Lung (tissue), 12 donors: ENCODE results near the gene ZBTB32. TPM values are rescaled to one million over a fixed set of nuclear protein-coding genes. Genes with fewer than 3 reads are reported as not detected.

Experiments
- ATAC-seq: fragments of 200-7000 bp; cut with Tn5 transposase; one replicate; pipeline ENCODE4 v1.9.1; 2020; ENCODE audit warnings: moderate number of reproducible peaks; ENCODE audit not compliant: insufficient read depth, low FRiP score
- DNase-seq, 3 donors: peaks; one replicate each; pipeline ENCODE4 v3.0.0-alpha.2; 2013 to 2017
- H3K27ac ChIP-seq, 2 donors: one replicate each; pipeline ENCODE4 v1.5.1; 2013; ENCODE audit warnings: mild to moderate bottlenecking in 2 of 2, moderate library complexity in 2 of 2, control low read depth in 1 of 2, inconsistent platforms in 1 of 2, low read depth in 1 of 2, low read length in 1 of 2
- H3K27me3 ChIP-seq, 3 donors: one replicate each; pipeline ENCODE4 v1.5.1; 2013; ENCODE audit warnings: low read length in 2 of 3; ENCODE audit not compliant: control insufficient read depth in 3 of 3, insufficient read depth in 3 of 3
- H3K36me3 ChIP-seq, 4 donors: one replicate each; pipeline ENCODE4 v1.5.1; 2013; ENCODE audit warnings: low read length in 4 of 4, mild to moderate bottlenecking in 1 of 4, moderate library complexity in 1 of 4; ENCODE audit not compliant: control insufficient read depth in 4 of 4, insufficient read depth in 4 of 4
- H3K4me1 ChIP-seq, 5 donors: one replicate each; pipeline ENCODE4 v1.5.1; 2013; ENCODE audit warnings: low read length in 5 of 5, mild to moderate bottlenecking in 2 of 5, moderate library complexity in 1 of 5; ENCODE audit not compliant: control insufficient read depth in 5 of 5, insufficient read depth in 5 of 5
- H3K4me3 ChIP-seq: one replicate; pipeline ENCODE4 v1.5.1; 2013; ENCODE audit warnings: mild to moderate bottlenecking, control low read depth, moderate library complexity
- H3K9ac ChIP-seq, 2 donors: one replicate each; pipeline ENCODE4 v1.5.1; 2013; ENCODE audit warnings: low read length in 2 of 2, control low read depth in 1 of 2; ENCODE audit not compliant: insufficient read depth in 1 of 2
- H3K9me3 ChIP-seq, 4 donors: one replicate each; pipeline ENCODE4 v1.5.1; 2013; ENCODE audit warnings: low read length in 3 of 4, mild to moderate bottlenecking in 1 of 4, moderate library complexity in 1 of 4; ENCODE audit not compliant: control insufficient read depth in 4 of 4, insufficient read depth in 3 of 4
- WGBS, 2 donors: extraction: QIAGEN DNeasy Blood & Tissue Kit; methylation state at CpG; one replicate each; pipeline ENCODE4 v1.1.7; 2013; 5-methylcytosine and 5-hydroxymethylcytosine counted together
- polyA plus RNA-seq, 2 donors: library from polyadenylated mRNA; stranded (reverse); fragments of 200-250 nt; gene quantifications; one replicate each; pipeline ENCODE4 v1.2.1, GENCODE V29; 2013
- total RNA-seq, 2 donors: library from RNA; depleted of rRNA in 1 of 2; stranded (reverse); fragments of >200 nt in 1 of 2; gene quantifications; one replicate each; pipeline ENCODE4 v1.2.1, GENCODE V29; 2014 to 2021
- TF ChIP-seq, protein P1 (sequence below): IDR thresholded peaks from 2 replicates; pipeline ENCODE4 v1.5.1; 2012; ENCODE audit warnings: mild to moderate bottlenecking; ENCODE audit errors: control extremely low read depth, extremely low read depth
- donor health status: control.
- donor health status: control.
- donor health status: Bipolar disorder and iron deficiency.
- donor health status: healthy.
- donor health status: DM: yes; HTN: yes; CAD: no.

The ZBTB32 gene
- total and polyA plus RNA-seq, 4 donors: 0.22 to 0.63 (median 0.39) TPM

DNA sequence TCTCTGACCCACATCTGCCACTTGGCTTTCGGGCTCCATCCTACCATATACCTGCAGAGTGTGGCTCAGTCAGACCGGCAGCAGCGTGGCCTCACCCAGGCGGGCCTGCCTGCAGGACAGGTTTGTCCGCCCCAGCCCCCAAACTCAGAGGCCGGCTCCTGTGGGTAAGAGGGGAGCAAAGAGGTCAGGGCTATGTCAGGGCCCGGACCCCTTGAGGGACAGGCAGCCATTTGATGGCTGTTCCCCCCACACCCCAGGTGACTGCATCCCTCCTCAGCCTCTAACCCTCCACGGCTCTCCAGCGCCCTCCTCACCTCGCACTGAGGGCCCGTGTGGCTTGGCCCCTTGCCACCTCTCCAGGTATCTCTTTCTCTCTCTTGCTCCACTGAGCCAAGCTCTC lies 12.3 kb upstream of the ZBTB32 start:
- TF ChIP-seq, protein P1, sequence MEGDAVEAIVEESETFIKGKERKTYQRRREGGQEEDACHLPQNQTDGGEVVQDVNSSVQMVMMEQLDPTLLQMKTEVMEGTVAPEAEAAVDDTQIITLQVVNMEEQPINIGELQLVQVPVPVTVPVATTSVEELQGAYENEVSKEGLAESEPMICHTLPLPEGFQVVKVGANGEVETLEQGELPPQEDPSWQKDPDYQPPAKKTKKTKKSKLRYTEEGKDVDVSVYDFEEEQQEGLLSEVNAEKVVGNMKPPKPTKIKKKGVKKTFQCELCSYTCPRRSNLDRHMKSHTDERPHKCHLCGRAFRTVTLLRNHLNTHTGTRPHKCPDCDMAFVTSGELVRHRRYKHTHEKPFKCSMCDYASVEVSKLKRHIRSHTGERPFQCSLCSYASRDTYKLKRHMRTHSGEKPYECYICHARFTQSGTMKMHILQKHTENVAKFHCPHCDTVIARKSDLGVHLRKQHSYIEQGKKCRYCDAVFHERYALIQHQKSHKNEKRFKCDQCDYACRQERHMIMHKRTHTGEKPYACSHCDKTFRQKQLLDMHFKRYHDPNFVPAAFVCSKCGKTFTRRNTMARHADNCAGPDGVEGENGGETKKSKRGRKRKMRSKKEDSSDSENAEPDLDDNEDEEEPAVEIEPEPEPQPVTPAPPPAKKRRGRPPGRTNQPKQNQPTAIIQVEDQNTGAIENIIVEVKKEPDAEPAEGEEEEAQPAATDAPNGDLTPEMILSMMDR: no peak
- no peak for ATAC-seq
- no peaks in the 10 kb centered on the region for H3K4me1 ChIP-seq
- H3K9me3 ChIP-seq: no peaks in the 10 kb centered on the region
- H3K4me3 ChIP-seq: no peak overlapping the region
- no peak overlapping the region for H3K9ac ChIP-seq
- H3K27me3 ChIP-seq: no peaks in the 10 kb centered on the region
- 70 to 83% methylated on average over 11 of the region's 11 CpGs for WGBS, 2 donors
- DNase-seq: no peak
- no peaks in the 10 kb centered on the region for H3K36me3 ChIP-seq
- no peak overlapping the region for H3K27ac ChIP-seq

DNA sequence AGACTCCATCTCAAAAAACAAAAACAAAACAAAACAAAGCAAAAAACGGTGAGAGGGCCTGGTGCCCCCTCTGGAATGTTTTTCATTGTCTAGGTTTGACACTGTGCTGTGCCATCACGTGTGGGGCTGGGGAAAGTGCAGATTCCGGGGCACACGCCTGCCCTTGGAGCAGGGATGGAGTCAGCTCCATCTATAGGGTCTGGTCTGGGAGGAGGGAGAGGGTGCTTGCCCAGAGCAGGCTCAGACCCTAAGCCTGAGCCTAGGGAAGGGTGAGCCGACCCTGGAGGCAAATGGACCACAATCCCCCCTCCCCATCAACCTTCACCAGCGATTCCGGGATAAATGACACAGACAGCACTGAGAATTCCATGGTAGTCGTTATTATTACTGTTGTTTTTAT lies 10.9 kb upstream of the ZBTB32 start:
- no peaks in the 10 kb centered on the region for H3K27me3 ChIP-seq
- ATAC-seq (no peak), DNase-seq (no peak)
- H3K4me1 ChIP-seq: no peaks in the 10 kb centered on the region
- TF ChIP-seq, protein P1: no peak
- no peak overlapping the region for H3K27ac ChIP-seq
- no peaks in the 10 kb centered on the region for H3K36me3 ChIP-seq
- H3K4me3 ChIP-seq: no peak overlapping the region
- H3K9ac ChIP-seq: no peak overlapping the region
- no peaks in the 10 kb centered on the region for H3K9me3 ChIP-seq
- 13 to 17% methylated on average over 8 of the region's 8 CpGs for WGBS, 2 donors

DNA sequence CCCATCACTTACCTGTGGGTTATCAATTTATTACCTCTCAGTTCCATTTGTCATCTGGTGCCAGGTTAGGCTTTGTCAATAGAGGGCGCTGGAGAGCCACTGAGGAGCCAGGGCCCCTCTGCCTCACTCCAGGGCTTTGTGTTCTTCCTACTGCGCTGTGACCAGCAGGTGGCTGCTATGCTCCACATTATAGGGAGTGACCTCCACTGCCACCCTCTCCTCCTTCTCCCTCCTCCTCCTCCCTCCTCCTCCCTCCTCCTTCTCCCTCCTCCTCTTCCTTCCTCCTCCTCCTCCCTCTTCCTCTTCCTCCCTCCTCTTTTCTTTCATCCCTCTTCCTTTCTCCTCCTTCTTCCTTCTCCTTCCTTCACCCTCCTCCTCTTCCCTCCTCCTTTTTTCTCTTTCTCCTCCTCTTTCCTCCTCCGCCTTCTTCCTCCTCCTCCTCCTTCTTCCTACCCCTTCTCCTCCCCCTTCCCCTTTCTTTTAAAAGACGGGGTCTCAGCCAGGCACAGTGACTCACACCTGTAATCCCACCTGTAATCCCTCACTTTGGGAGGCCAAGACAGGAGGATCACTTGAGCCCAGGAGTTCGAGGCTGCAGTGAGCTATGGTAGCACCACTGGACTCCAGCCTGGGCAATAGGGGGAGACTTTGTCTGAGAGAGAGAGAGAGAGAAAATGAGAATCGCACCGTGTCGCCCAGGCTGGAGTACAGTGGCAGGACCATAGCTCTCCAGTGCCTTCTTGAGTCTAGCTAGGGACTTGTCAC lies 10.3 kb upstream of the ZBTB32 start:
- ATAC-seq (peak; percentile 96), DNase-seq (peak; percentile 84 to 87 (median 85))
- WGBS, 2 donors: 26 to 34% methylated on average over 8 of the region's 8 CpGs
- TF ChIP-seq, protein P1: peak; percentile 98
- Histone ChIP-seq H3K4me1 (no peaks in the 10 kb centered on the region), H3K9ac (no peak overlapping the region), H3K4me3 (no peak overlapping the region), H3K27me3 (no peaks in the 10 kb centered on the region), H3K36me3 (no peaks in the 10 kb centered on the region), H3K9me3 (no peaks in the 10 kb centered on the region), H3K27ac (no peak overlapping the region)
